ENCODE data around the gene PPP1R1B. TPM values are rescaled to one million over a fixed set of nuclear protein-coding genes. Genes with fewer than 3 reads are reported as not detected.

The PPP1R1B gene
- total RNA-seq, 1 experiment from 2014 or later: 8.2 TPM

DNA sequence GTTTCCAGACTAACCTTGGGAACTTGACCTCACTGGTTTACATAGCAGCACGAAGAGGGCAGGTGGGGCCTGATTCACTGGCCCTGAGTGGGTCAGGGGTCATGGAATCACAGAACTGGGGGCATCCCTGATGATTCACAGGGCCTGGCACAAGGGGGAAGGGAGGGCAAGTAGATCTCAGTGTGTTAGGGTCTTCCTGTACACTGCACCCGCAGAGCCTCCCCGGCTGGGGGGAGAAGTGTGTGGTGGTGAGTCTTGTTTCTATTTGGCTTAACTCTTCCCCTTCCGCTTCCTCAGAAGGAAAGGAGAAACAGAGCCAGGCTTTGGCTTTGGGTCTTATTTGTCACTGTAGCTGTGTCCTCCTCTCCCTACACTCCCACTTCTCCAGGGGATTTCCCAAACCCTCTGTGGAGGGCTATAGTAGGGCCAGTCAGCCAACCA, 13.9 kb downstream of the PPP1R1B start:
- TF ChIP-seq, protein P1, sequence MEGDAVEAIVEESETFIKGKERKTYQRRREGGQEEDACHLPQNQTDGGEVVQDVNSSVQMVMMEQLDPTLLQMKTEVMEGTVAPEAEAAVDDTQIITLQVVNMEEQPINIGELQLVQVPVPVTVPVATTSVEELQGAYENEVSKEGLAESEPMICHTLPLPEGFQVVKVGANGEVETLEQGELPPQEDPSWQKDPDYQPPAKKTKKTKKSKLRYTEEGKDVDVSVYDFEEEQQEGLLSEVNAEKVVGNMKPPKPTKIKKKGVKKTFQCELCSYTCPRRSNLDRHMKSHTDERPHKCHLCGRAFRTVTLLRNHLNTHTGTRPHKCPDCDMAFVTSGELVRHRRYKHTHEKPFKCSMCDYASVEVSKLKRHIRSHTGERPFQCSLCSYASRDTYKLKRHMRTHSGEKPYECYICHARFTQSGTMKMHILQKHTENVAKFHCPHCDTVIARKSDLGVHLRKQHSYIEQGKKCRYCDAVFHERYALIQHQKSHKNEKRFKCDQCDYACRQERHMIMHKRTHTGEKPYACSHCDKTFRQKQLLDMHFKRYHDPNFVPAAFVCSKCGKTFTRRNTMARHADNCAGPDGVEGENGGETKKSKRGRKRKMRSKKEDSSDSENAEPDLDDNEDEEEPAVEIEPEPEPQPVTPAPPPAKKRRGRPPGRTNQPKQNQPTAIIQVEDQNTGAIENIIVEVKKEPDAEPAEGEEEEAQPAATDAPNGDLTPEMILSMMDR (conservative IDR thresholded peaks at IDR 0.05; ENCODE audit: low read depth, low read length): no peak
- no peak for TF ChIP-seq EZH2 (IDR thresholded peaks at IDR 0.05; ENCODE audit: borderline replicate concordance, low read depth, low read length, poor library complexity, severe bottlenecking)
- DNase-seq (ENCODE audit: low spot score): no peak
- POLR2A ChIA-PET (ENCODE audit: low non-redundant PET): no interaction called here

DNA sequence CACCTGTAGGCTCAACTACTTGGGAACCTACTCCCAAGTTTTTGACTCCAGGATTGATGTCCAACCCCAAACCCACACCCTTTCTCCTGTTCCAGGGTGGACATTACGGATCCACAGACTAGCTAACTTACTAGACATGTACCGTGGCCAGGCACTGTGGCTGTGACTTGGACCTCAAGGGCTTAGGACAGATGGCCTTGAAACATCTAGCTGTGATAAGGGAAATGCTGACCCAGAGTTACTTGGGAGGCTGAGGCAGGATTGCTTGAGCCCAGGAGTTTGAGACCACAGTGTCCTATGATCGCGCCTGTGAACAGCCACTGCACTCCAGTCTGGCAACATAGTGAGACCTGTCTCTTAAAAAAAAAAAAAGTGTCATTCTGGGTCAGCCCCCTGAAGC, 14.3 kb downstream of the PPP1R1B start:
- no peak for DNase-seq (ENCODE audit: low spot score)
- no peaks in the 10 kb centered on the region for H3K27me3 ChIP-seq (replicated peaks; ENCODE audit: insufficient read depth, low read depth, low read length, poor library complexity)
- no TSS peak for BruUV-seq (replicated peaks)
- H3K36me3 ChIP-seq (ENCODE audit: insufficient read depth, low read length, poor library complexity, severe bottlenecking): no peaks in the 10 kb centered on the region
- intact Hi-C loops (cut with micrococcal nuclease; ENCODE audit: unreplicated experiment): no loop called here
- H3K27ac ChIP-seq (ENCODE audit: low read depth, low read length, poor library complexity, severe bottlenecking): no peak overlapping the region
- ChIA-PET CTCF (interaction anchor here (0.7 kb wide), 1 partner anchor 428 kb away, joined by 3 read pairs; no protein-coding TSS in a partner anchor), POLR2A (ENCODE audit: low non-redundant PET) (no interaction called here)
- TF ChIP-seq EZH2 (IDR thresholded peaks at IDR 0.05; ENCODE audit: borderline replicate concordance, low read depth, low read length, poor library complexity, severe bottlenecking): no peak
- TF ChIP-seq, protein P1 (conservative IDR thresholded peaks at IDR 0.05; ENCODE audit: low read depth, low read length): no peak
- H3K4me1 ChIP-seq (ENCODE audit: insufficient read depth, low read length, poor library complexity, severe bottlenecking): peaks cover 6% of the 10 kb centered on the region
- H3K9me3 ChIP-seq (ENCODE audit: low read depth, low read length, poor library complexity, severe bottlenecking): no peaks in the 10 kb centered on the region
- H3K4me3 ChIP-seq (ENCODE audit: low read depth, low read length, poor library complexity, severe bottlenecking): no peak overlapping the region

More for the DNA sequence above, 13.9 kb downstream of the PPP1R1B start:
- H3K9me3 ChIP-seq (ENCODE audit: low read depth, low read length, poor library complexity, severe bottlenecking): no peaks in the 10 kb centered on the region
- peaks cover 6% of the 10 kb centered on the region for H3K4me1 ChIP-seq (ENCODE audit: insufficient read depth, low read length, poor library complexity, severe bottlenecking)
- intact Hi-C loops (cut with micrococcal nuclease; ENCODE audit: unreplicated experiment): no loop called here
- no peak overlapping the region for H3K4me3 ChIP-seq (ENCODE audit: low read depth, low read length, poor library complexity, severe bottlenecking)
- CTCF ChIA-PET: no interaction called here
- no peaks in the 10 kb centered on the region for H3K36me3 ChIP-seq (ENCODE audit: insufficient read depth, low read length, poor library complexity, severe bottlenecking)
- H3K27ac ChIP-seq (ENCODE audit: low read depth, low read length, poor library complexity, severe bottlenecking): no peak overlapping the region
- BruUV-seq (replicated peaks): no TSS peak
- no peaks in the 10 kb centered on the region for H3K27me3 ChIP-seq (replicated peaks; ENCODE audit: insufficient read depth, low read depth, low read length, poor library complexity)

DNA sequence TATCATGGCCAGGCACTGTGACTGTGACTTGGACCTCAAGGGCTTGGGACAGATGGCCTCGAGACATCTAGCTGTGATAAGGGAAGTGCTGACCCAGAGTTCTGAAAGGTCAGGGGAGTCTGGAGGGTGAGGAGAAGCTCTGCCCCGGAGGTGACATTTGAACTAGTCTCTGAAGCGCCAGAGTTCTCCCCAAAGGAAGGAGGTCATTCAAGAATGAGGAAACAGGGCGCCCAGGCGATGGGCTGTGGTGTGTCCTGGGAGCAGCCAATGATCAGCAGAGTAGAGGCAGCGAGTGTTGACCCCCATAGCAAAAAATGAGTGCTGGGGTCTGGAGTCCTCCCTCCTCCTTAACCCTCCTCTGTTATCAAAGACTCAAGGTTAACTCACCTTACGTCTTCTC, 15.1 kb downstream of the PPP1R1B start:
- BruUV-seq (replicated peaks): no TSS peak
- no peak overlapping the region for H3K27ac ChIP-seq (ENCODE audit: low read depth, low read length, poor library complexity, severe bottlenecking)
- intact Hi-C loops (cut with micrococcal nuclease; ENCODE audit: unreplicated experiment): no loop called here

More for the DNA sequence above, 15.1 kb downstream of the PPP1R1B start:
- TF ChIP-seq, protein P1 (conservative IDR thresholded peaks at IDR 0.05; ENCODE audit: low read depth, low read length): no peak
- no peak for TF ChIP-seq EZH2 (IDR thresholded peaks at IDR 0.05; ENCODE audit: borderline replicate concordance, low read depth, low read length, poor library complexity, severe bottlenecking)
- POLR2A ChIA-PET (ENCODE audit: low non-redundant PET): no interaction called here
- no peaks in the 10 kb centered on the region for H3K36me3 ChIP-seq (ENCODE audit: insufficient read depth, low read length, poor library complexity, severe bottlenecking)
- CTCF ChIA-PET: interaction anchor here (0.7 kb wide), 1 partner anchor 429 kb away, joined by 3 read pairs; no protein-coding TSS in a partner anchor
- no peak for DNase-seq (ENCODE audit: low spot score)
- no peak overlapping the region for H3K4me3 ChIP-seq (ENCODE audit: low read depth, low read length, poor library complexity, severe bottlenecking)
- no peaks in the 10 kb centered on the region for H3K27me3 ChIP-seq (replicated peaks; ENCODE audit: insufficient read depth, low read depth, low read length, poor library complexity)
- no peaks in the 10 kb centered on the region for H3K9me3 ChIP-seq (ENCODE audit: low read depth, low read length, poor library complexity, severe bottlenecking)
- no peaks in the 10 kb centered on the region for H3K4me1 ChIP-seq (ENCODE audit: insufficient read depth, low read length, poor library complexity, severe bottlenecking)
